CD4-positive, alpha-beta T cell treated with Interleukin-17A for 1 hour (primary cell): ENCODE results near the gene F2.
"Not testable (repeated sequence)": the region's sequence is repeated elsewhere in the genome, so short reads cannot be mapped to it uniquely, and the experiment has no call there.

ENCODE experiments used
- DNase-seq: peaks from one replicate; pipeline ENCODE4 v3.0.0-alpha.2; 2020

Gene F2

DNA sequence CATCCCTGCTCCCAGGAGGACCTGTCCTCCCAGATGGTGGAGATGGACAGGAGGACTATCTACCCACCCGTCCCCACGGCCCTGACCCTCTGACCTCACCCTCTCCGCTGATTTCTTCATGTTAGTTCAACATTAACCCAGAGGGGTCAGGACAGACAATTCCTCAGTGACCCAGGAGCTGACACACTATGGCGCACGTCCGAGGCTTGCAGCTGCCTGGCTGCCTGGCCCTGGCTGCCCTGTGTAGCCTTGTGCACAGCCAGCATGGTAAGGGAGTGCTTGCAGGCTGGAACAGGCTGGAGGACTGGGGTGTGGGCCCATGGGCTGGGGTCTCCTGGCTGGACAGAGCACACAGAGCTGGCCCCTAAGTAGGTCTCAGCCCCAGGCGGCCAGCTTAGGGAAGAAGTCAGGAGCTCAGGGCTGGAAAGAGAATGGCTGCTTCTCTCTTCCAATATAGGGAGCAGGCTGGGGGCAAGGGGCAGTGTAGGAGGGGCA, at the start of gene F2:
Gene F2 (plus strand): TSS at position 166 of the 495 bp plus-strand sequence. CDS start 23 bp downstream, at position 189.
- no peak for DNase-seq

DNA sequence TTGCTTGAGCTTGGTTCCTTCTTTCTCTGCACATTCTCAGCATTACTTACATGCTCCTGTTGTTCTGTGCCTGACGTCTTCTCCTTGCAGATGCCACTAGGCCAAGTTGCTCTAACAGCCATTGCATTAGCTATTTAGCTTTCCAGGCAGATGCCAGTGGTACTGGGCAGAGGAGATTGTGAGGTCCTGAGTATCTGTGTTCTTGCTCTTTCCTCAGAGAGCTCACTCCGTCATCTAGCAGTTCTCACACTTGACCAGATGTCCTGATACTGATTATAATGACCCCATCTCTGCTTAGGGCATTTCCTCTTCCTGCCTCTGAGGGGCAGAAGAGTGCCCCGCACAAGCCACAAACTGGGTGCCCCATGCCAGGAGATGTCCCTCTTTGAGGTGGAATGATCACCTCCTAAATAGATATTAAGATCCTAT, 49.3 kb upstream of the F2 start:
- peak; percentile 26 for DNase-seq

DNA sequence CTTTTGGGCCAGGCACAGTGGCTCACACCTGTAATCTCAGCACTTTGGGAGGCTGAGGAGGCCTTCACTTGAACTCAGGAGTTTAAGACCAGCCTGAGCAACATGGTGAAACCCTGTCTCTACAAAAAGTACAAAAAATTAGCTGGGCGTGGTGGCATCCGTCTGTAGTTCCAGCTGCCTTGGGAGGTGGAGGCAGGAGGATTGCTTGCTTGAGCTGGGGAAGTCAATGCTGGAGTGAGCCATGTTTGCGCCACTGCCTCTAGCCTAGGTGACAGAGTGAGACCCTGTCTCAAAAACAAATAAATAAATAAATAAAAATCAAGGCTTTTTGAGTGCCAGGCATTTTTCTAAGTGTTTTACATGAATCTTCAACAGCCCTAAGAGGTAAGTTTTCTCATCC, 48.5 kb upstream of the F2 start:
- not testable (repeated sequence) for DNase-seq

DNA sequence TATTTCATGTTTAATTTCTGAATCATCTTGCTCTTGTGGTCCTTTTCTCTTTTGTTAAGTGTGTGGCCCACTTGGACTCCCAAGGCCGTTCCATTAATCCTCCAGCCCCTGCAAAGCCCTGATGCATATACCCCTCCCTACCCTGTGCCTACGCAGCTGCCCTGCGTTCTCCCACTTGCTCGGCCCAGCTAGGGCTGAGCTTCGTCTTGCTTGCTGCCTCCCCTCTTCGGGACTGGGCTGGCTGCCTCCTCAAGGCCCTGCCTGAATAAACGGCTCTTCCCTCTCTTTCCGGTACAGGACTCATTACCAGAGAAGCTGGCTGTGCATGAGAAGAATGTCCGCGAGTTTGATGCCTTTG, 47.1 kb upstream of the F2 start:
- no peak for DNase-seq

DNA sequence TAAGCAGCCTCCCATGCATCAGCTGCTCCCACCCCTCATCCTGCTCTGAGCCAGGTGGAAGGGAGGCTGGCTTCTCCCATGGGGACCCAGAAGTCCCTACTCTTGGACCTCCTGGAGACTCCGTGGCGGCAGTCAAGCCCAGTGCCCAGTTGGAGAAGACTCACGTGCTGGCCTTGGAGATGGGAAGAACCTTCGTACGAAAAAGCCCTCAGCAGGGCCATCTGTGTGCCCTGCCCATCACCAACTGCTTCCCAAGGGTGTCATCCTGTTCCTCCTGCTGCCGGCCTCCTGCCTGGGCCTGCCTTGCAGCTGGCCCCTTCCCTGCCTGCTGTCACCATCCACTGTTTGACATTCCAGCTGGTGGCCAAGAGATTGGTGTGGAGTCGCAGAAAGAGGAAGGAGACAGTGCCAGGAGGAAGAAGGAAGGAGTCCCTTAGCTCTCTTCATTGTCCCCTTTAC, 46.6 kb upstream of the F2 start:
- DNase-seq, result no peak

GRCh38 chr11:46673713-46674462, 45.1 kb upstream of the F2 start:
- no peak for DNase-seq

GRCh38 chr11:46674463-46675287, 44.3 kb upstream of the F2 start:
- DNase-seq, result peak; percentile 22

GRCh38 chr11:46675288-46675851, 43.6 kb upstream of the F2 start:
- no peak for DNase-seq

- DNase-seq, result no peak
Observed at GRCh38 chr11:46675949-46676348, 43.1 kb upstream of the F2 start.

- peak; percentile 14 for DNase-seq
Observed at GRCh38 chr11:46676436-46677158, 42.4 kb upstream of the F2 start.

GRCh38 chr11:46677169-46677568, 41.8 kb upstream of the F2 start:
- DNase-seq, result no peak

DNA sequence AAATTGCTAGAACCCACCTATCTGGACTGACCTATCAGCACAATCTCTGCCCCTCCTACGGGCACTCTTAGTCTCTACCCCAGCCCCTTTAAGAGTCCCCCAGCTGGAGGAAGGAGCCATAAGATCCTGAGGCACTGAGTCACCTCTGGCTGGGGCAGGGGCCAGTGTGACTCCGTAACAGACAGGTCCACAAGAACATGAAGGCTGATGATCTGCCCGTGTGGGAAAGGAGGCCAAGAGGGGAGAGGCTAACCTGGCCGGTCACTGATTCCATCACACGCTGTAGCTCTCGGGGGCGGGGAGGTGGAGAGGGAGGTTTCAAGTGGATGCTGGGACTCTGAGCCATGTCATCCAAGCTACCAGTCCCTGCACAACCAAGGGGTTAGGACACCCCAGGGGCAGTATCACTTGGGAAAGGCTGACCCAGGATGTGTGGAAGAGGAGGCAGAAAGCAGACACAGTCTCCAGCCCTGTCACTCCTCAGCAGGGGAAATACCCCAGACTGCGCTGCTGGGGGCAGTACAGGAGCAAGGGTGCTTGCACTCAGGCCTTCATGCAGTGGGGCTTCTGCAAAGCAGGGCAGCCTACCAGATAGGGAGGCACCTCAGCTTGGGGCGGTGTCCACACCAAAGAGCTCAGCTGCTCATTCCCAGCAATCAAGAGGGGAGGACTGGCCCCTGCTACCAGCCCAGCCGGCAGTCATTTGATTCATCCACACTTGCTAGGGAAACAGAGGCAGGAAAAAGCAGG, 40.8 kb upstream of the F2 start:
- no peak for DNase-seq

GRCh38 chr11:46678741-46679130, 40.3 kb upstream of the F2 start:
- DNase-seq, result no peak

DNA sequence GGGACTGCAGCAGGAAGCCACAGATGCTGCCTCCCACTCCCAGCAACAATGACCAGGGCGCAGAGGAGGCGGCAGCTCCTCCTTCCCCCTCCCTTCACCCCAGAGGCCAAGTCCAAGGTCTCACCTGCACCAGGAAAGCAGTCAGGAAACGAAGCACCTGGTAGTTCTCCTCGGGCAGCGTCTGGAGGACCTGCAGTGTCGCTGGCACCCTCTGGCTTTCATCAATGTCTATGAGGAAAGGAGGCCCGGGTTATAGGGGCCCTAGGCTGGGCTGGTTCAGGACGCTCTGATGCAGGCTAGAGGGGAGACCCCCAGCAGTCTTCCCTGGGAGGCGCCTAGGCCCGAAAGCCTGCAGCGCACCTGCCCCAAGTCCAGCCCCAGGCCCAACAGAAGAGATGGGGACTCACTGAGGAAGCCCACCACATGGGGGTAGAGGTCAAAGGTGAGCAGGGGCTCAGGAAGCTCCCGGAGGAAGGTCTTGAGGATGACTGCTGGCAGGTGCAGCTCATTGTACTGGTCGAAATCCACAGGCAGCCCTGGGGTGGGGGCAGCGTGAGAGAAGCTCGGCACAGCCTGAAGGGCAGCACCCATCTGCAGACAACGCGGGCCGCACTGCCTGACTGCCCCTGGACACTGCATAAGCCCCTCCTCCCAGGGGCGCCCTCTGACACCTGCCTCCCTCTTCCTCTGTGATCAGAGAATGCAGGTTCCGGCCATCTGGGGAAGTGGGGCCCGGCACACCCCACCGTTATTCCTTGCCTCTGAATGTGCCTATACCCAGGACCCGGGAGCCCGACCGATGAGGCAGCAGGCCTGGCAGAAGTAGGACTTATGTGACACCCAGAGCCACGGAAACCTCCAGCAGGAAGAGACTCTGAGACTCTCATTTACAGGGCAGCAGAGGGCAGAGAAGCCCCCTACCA, 39.5 kb upstream of the F2 start:
- DNase-seq, result no peak

- no peak for DNase-seq
Observed at GRCh38 chr11:46680164-46680760, 38.8 kb upstream of the F2 start.

DNA sequence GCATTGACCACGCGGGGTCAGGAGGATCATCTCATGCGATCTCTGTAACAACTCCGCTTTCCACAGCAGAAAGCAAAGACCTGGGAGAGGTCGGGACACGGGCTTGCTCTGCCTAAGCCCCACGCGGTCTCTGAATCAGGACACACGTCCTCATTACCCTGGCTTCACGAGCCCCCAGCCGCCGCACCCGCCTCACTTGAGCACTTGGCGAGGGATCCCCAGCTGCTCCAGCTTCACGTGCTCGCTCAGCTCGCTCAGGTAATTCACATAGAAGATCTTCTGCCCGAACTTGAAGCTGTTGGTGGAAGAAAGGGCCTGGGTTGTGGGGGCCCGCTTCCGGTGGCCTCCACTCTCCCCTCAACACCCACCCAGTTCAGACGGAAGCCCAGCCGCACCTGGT, 38.2 kb upstream of the F2 start:
- no peak for DNase-seq

DNA sequence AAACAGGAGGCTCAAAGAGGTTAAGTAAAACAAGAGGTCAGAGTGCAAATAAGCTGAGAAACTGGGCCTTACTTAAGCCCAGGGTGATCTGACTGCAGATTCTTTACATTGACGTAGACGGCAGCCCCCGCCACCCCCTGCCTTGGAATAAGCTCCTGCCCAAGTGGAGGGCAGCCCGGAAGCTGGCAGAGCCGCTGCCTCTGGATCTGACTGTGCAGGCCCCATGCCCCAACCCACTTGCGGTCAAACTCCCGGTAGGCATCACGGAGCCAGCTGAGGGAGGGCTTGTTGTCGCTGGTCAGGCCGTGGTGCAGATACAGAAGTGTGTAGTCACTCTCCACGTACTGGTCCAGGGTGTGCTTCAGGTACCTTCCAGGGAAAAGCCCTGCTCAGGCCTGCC, 37.2 kb upstream of the F2 start:
- no peak for DNase-seq

DNA sequence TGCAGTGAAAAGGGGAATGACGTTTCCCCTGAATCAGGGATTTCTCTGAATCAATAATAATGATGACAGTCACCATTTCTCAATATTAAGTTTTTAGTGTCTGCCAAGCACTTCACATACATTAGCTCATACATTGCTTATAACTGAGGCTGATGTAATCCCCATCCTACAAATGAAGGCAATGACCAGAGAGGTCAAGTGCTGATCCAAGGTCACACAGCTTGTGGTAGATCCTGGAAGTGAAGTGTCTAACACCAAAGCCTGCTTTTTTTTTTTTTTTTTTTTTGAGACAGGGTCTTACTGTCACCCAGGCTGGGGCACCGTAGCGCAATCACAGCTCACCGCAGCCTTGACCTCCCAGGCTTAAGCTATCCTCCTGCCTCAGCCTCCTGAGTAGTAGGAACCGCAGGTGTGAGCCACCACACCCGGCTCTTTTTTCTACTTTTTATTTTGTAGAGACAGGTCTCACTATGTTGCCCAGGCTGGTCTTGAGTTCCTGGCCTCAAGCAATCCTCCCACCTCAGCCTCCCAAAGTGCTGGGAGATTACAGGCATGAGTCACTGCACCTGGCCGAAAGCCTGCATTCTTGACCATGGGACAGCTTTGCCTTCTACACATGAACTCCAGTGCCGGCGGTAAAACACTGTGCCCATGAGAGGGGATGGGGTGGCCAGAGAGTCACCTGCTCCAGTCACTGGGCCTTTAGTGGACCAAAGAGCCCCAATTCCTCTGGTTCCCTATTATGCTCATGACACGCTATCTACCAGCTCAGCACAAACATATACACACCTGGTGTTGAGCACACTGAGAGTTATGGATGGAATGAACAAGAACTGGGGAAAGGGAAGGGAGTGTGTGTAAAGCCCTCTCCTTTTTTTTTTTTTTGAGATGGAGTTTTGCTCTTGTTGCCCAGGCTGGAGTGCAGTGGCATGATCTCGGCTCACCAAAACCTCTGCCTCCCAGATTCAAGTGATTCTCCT, 36.0 kb upstream of the F2 start:
- DNase-seq, result no peak

DNA sequence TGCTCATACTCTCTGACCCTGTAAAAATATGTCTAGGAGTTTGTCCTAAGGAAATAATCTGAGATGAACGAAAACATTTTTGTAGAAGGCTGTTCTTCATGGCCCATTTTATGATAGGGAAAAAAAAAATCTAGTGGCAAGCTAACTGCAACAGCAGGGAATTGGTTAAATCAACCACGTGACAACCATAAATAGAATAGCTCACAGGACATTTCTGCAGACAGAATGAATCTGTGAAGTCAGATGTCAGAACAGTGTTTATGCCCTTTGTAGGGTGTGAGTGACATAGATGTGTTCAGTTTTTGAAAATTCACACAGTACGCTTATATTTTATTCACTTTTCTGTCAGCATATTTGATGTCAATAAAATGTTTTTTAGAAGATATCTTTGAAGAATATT, 34.6 kb upstream of the F2 start:
- DNase-seq, result no peak
